K562 (cell line): ENCODE data around the gene PHKA2.

Experiments
- CLOCK ChIP-seq: fragments of 250-450 bp; sonication (Bioruptor Pico); IDR thresholded peaks from 2 replicates; pipeline ENCODE4 v1.4.0; 2020; ENCODE audit warnings: mild to moderate bottlenecking, moderate library complexity, borderline replicate concordance
- E2F5 ChIP-seq: sonication (generic); formaldehyde crosslinking; IDR thresholded peaks from 2 replicates; pipeline ENCODE4 v1.8.0; 2022; ENCODE audit warnings: mild to moderate bottlenecking, missing genetic modification reagents
- GABPA ChIP-seq: fragments of 200-800 bp; sonication (Bioruptor generic); conservative IDR thresholded peaks from 2 replicates; pipeline ENCODE4 v1.6.1; 2016; ENCODE audit warnings: low read depth, missing genetic modification characterization, missing compliant biosample characterization
- HDAC6 ChIP-seq: IDR thresholded peaks from 2 replicates; pipeline ENCODE4 v1.6.1; 2012; ENCODE audit warnings: low read depth, mild to moderate bottlenecking, control low read depth, inconsistent platforms, low read length, moderate library complexity
- ILF3 ChIP-seq: fragments of 450-650 bp; IDR thresholded peaks from 2 replicates; pipeline ENCODE4 v1.6.1; 2018; ENCODE audit warnings: antibody characterized with exemption, mild to moderate bottlenecking, moderate library complexity, borderline replicate concordance
- POLR2A ChIP-seq: fragments of 450-650 bp; conservative IDR thresholded peaks from 2 replicates; pipeline ENCODE4 v1.6.1; 2016
- SETDB1 ChIP-seq: IDR thresholded peaks from one replicate; pipeline ENCODE4 v1.6.1; 2012; ENCODE audit warnings: low read length, control low read depth, inconsistent platforms
- ZFX ChIP-seq: sonication (generic); formaldehyde crosslinking; IDR thresholded peaks from 2 replicates; pipeline ENCODE4 v1.8.0; 2022; ENCODE audit warnings: mild to moderate bottlenecking, missing genetic modification reagents, moderate library complexity
- TF ChIP-seq, protein P1 (sequence below), 3 experiments: IDR thresholded peaks in 2 of 3; conservative IDR thresholded peaks in 1 of 3; 2 replicates each; pipeline ENCODE4 v1.5.1; 2011 to 2012; ENCODE audit warnings: low read length in 3 of 3, mild to moderate bottlenecking in 3 of 3, control low read depth in 2 of 3, improper control_type of control experiment in 1 of 3, inconsistent platforms in 1 of 3, low read depth in 1 of 3, mixed read lengths in 1 of 3, moderate library complexity in 1 of 3; ENCODE audit not compliant: insufficient read depth in 2 of 3

DNA sequence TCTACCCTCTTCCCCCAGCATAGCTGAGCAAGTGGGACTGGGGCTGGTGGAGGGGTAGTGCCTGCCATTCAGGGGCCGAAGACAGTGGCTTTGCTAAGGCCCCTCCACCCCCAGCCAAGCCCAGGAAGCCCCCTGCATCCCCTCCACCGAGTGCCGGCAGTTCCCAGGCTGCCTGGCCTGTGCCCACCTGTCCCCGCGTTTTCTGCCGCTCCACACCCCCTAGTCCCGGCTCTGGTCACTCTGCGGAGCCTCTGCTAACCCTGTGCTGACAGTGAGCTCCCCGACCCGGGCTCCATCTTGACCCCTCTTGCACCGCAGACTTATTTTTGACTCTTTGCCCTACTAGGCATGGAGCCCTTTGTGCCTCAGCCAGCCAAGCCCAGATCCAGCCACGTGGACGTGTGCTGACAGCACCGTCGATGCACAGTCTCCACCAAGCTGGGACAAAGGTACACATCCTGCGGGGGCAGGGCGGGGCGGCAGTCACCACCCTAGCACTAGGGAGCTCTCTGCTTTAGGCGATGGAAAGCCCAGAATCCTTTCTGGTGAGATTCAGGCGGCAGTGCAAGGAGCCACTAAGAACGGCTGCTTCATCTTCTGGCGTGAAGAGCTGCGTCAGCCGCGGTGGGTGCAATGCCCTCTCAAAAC is 96.6 kb downstream of the PHKA2 start:
- TF ChIP-seq ZFX (no peak), CLOCK (no peak), ILF3 (no peak), HDAC6 (no peak), SETDB1 (no peak), E2F5 (CRISPR knock-in tag) (no peak), GABPA (tag) (no peak), POLR2A (no peak)
- TF ChIP-seq, protein P1, sequence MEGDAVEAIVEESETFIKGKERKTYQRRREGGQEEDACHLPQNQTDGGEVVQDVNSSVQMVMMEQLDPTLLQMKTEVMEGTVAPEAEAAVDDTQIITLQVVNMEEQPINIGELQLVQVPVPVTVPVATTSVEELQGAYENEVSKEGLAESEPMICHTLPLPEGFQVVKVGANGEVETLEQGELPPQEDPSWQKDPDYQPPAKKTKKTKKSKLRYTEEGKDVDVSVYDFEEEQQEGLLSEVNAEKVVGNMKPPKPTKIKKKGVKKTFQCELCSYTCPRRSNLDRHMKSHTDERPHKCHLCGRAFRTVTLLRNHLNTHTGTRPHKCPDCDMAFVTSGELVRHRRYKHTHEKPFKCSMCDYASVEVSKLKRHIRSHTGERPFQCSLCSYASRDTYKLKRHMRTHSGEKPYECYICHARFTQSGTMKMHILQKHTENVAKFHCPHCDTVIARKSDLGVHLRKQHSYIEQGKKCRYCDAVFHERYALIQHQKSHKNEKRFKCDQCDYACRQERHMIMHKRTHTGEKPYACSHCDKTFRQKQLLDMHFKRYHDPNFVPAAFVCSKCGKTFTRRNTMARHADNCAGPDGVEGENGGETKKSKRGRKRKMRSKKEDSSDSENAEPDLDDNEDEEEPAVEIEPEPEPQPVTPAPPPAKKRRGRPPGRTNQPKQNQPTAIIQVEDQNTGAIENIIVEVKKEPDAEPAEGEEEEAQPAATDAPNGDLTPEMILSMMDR (IDR thresholded peaks at IDR 0.05 in 2 of 3, conservative IDR thresholded peaks at IDR 0.05 in 1 of 3; ENCODE audit: insufficient read depth in 2 of 3, low read depth in 1 of 3, low read length in 3 of 3): no peak
